Measurements from ENCODE around the gene DPH3. TPM values are rescaled to one million over a fixed set of nuclear protein-coding genes. Genes with fewer than 3 reads are reported as not detected.

DPH3 gene
- total and polyA plus RNA-seq, 2 of the 8 experiments (the other 6 are each of a cell fraction or from before 2014, with no cell fraction given), result 9.8 to 40.1 TPM

- H3K4me1 ChIP-seq (replicated peaks in 1 of 4; ENCODE audit: control insufficient read depth in 3 of 4, insufficient read depth in 4 of 4, low read length in 3 of 4), result peaks cover 7 to 29% (median 21%) of the 10 kb centered on the region in 4 experiments; a peak in 6 of 7 replicates
- H2BK20ac ChIP-seq (ENCODE audit: low read length), result peak overlapping the region; percentile 13; the same call in 1 of the 2 replicates
- H3K79me2 ChIP-seq (ENCODE audit: control insufficient read depth in 1 of 2, insufficient read depth in 2 of 2, low read length in 2 of 2), result no peaks in the 10 kb centered on the region
- no peak for DNase-seq (ENCODE audit: low read depth in 1 of 2, low spot score in 2 of 2)
- POLR2A ChIA-PET (ENCODE audit: partially characterized antibody), result interaction anchor here (0.5 kb wide), 1 partner anchor 18 kb away, joined by 3 read pairs; no protein-coding TSS in a partner anchor
- no peak overlapping the region for H2BK15ac ChIP-seq (ENCODE audit: low read length)
- no peak overlapping the region for H2BK5ac ChIP-seq (ENCODE audit: low read depth, low read length)
- no peaks in the 10 kb centered on the region for H3K23me2 ChIP-seq (ENCODE audit: low read depth, low read length)
- no peak overlapping the region for H3K4me3 ChIP-seq (ENCODE audit: extremely low read depth in 1 of 4, insufficient read depth in 2 of 4, low read depth in 3 of 4, low read length in 4 of 4)
- WGBS, 2 experiments (ENCODE audit: extremely low coverage in 1 of 2, insufficient coverage in 1 of 2, insufficient read length in 1 of 2, insufficient replicate concordance in 2 of 2, low coverage in 1 of 2, low lambda C conversion rate in 2 of 2, missing lambda C conversion rate in 1 of 2), result 81% methylated on average over 2 of the region's 2 CpGs; no CpG with 5 or more reads in 1 of the 2 experiments
- H2AFZ ChIP-seq (ENCODE audit: low read length), result no peak overlapping the region
- no peak overlapping the region for H4K91ac ChIP-seq (replicated peaks; ENCODE audit: insufficient read length, low read length)
- H3K27ac ChIP-seq (ENCODE audit: low read depth, low read length), result no peak overlapping the region
- no peak overlapping the region; a peak in 1 of 4 replicates for H3K4me2 ChIP-seq (ENCODE audit: insufficient read depth in 1 of 2, low read depth in 2 of 2, low read length in 2 of 2)
- TF ChIP-seq KDM4A (IDR thresholded peaks at IDR 0.05; ENCODE audit: low read depth, low read length, severe bottlenecking), result no peak
- no peak for TF ChIP-seq CTBP2 (IDR thresholded peaks at IDR 0.05; ENCODE audit: borderline replicate concordance, insufficient read depth, insufficient read length, low read length)
- TF ChIP-seq RXRA (IDR thresholded peaks at IDR 0.05; ENCODE audit: insufficient read depth, low read depth, low read length), result no peak
- peak overlapping the region; percentile 61 for H2BK120ac ChIP-seq (replicated peaks; ENCODE audit: low read depth, low read length)
- no peak overlapping the region for H3K14ac ChIP-seq (ENCODE audit: insufficient read length)
- no peaks in the 10 kb centered on the region for H3K27me3 ChIP-seq (replicated peaks in 1 of 4; ENCODE audit: control insufficient read depth in 3 of 4, extremely low read depth in 1 of 4, insufficient read depth in 3 of 4, low read length in 3 of 4)
- H3K18ac ChIP-seq (ENCODE audit: extremely low read depth, low read length), result no peak overlapping the region
- no peak overlapping the region for H4K8ac ChIP-seq (ENCODE audit: extremely low read depth, insufficient read depth, low read length)
- H3K9me3 ChIP-seq (ENCODE audit: insufficient read depth in 2 of 2, low read depth in 1 of 2, low read length in 1 of 2), result peaks cover 0 to 4% of the 10 kb centered on the region in 2 experiments; a peak in 1 of 4 replicates
- H3K79me1 ChIP-seq (ENCODE audit: low read depth, low read length), result peaks cover 4% of the 10 kb centered on the region; the same call in 1 of the 2 replicates
- no peak for FAIRE-seq
- peaks cover 0 to 39% (median 12%) of the 10 kb centered on the region in 4 experiments; a peak in 5 of 8 replicates for H3K36me3 ChIP-seq (ENCODE audit: control insufficient read depth in 2 of 4, insufficient read depth in 4 of 4, low read length in 3 of 4)
- no peak overlapping the region for H3K56ac ChIP-seq (replicated peaks; ENCODE audit: insufficient read length, low read depth, low read length)
- H3K23ac ChIP-seq (ENCODE audit: insufficient read length), result no peak overlapping the region
- H3K4ac ChIP-seq (replicated peaks; ENCODE audit: insufficient read length, low read depth, low read length), result no peak overlapping the region
- H4K20me1 ChIP-seq (replicated peaks in 1 of 2; ENCODE audit: control insufficient read depth in 1 of 2, insufficient read depth in 2 of 2, low read length in 2 of 2), result no peaks in the 10 kb centered on the region
- H3K9ac ChIP-seq (replicated peaks in 1 of 4; ENCODE audit: extremely low read depth in 1 of 4, low read depth in 3 of 4, low read length in 3 of 4), result no peak overlapping the region
- H4K5ac ChIP-seq (ENCODE audit: insufficient read length, low read depth, low read length), result no peak overlapping the region
- CTCF ChIA-PET (ENCODE audit: partially characterized antibody), result interaction anchor here (0.8 to 4.4 kb wide), 6 partner anchors 9 to 66 kb away, joined by 3 to 19 read pairs (median 3); no protein-coding TSS in a partner anchor
- H2AK5ac ChIP-seq (ENCODE audit: low read depth, low read length), result no peak overlapping the region
- no peak overlapping the region; the same call in 1 of the 2 replicates for H2BK12ac ChIP-seq (ENCODE audit: low read depth, low read length)
These were observed 35.6 kb upstream of the DPH3 start for GRCh38 chr3:16300307-16300706.
